Smooth muscle cell of the brain vasculature (primary cell): Measurements from ENCODE around the gene CERCAM.

ENCODE experiments used
- DNase-seq: peaks from one replicate; pipeline ENCODE4 v3.0.0-alpha.2; 2012; ENCODE audit warnings: low read depth, low spot score

Gene CERCAM

DNA sequence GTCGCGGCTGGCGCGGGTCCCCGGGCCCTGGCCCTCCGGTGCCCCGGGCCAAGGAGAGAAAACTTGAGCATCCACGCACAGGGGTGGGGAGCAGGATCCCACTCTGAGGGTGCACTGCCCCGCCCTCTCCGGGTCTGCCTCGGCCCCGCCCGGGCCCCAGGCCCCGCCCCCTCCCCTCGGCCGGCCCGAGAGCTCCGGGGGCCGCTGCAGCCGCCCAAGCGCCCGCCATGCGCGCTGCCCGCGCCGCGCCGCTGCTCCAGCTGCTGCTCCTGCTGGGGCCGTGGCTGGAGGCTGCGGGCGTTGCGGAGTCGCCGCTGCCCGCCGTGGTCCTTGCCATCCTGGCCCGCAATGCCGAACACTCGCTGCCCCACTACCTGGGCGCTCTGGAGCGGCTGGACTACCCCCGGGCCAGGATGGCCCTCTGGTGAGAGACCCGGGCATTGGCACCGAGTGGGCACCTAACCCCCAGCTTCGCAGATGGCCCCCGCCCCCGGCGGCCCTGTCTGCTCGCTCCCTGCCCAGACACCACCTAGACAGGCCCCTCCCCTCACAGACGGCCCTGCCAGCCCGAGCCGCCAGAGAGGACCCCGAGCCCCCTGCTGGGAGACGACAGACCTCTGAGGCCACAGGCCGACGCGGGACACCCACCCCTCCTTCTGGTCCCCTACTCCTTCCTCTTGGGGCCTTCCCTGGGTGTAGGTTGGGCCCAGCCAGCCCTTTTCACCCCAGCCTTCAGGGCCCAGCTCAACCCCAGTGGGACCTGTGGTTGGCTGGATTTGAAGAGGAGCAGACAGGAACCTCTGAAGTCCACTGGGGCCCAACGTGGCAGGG lies at the start of gene CERCAM:
CERCAM (plus strand) TSS at position 207 of the 831 bp plus-strand sequence; CDS start at position 228, 21 bp downstream.
- DNase-seq, result no peak

DNA sequence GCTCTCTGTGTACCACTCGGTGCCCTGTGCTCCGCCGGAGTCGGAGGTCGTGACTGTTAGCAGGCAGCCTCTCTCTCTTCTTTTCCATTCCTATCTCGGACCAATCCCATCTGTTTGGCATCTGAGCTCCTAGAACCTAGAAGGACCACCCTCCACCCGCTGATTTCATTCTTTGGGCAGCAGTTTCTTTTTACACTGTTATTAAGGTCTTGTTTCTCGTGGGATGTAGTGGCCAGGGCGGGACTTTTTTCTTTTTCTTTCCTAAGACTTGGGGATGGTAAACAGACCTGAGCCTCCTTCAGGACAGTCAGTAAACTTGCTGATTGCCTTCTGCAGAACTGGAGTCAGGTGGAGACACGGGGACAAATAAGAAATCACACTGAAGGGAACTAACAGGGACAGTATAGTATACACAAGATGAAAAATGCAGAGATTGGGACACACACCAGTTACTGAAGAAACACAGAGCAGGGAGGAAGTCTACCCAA lies 49.0 kb upstream of the CERCAM start:
- DNase-seq, result no peak

DNA sequence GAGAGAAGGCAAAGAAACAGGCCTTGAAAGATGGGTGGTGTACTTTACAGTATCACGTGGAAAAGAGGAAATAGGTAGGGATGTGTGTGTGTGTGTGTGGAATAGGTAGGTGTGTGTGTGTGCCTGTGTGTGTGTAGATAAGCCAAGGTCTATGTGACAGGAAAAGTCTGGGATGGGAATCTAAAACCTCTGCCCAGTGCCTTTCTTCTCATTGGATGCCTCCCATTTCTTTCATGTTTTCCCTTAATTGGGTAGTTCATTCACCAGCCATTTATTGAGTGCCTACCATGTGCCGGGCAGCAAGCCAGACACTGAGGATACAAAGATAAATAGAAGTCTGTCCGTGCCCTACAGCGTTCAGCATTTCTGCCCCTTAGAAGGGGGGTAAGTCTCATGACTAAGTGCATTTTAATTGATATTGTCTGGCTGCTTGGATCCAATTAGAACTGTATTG lies 48.4 kb upstream of the CERCAM start:
- DNase-seq, result no peak

DNA sequence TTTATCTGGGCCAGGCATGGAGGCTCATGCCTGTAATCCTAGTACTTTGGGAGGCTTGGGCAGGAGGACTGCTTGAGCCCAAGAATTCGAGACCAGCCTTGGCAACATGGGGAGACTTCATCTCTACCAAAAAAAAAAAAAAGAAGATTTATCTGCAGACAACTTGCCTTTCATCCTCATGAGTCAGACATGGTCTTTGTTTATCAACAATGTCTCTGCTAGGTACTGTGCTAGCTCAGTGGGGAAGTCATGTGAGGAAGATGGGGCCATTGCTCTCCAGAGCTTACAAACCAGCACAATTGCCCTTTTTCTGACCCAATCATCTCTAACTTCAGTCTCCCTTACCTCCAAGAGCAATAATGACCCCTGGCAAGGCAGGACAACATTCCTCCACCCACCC lies 47.9 kb upstream of the CERCAM start:
- no peak for DNase-seq

DNA sequence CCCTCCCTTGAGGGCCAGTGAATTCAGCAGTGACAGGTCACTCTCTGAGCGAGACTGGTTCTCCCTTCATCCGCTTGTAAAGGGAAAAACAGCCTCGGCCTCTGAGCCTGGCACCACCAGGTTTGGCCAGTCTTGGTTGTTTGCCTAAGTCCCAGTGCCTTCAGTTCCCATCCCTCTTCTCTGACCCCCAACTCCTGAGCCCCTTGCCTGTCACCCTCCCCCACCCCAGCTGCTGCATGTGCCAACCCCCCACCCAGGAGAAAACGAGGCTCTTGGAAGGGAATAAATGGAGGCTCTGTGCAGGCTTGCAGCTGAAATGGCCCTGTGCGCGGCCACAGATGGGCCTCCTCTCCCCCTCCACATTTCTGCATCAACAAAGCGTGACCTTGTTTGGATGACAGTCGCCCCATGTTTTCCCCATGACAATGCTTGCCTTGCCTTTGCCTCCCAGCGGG lies 46.4 kb upstream of the CERCAM start:
- DNase-seq, result no peak

- no peak for DNase-seq
Observed at GRCh38 chr9:128375865-128376264, 44.8 kb upstream of the CERCAM start.

DNA sequence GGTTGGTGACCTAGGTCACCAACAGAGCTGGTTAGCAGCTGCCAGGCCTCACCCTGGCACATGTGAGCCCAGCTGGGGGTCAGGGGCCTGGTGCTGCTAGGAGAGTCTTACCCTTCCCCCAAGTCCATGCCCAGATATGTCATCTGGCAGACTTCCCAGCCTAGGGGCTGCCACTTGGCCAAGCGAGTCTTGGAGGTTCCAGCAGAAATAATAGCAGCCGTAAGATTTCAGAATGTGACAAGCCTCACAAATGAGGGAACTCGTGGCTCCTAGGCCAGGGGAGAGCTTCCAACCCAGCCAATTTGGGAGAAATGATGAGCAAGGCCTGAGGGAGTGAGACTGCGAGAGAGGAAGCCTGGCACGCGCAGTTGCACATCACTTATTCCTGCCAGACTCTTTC lies 38.4 kb upstream of the CERCAM start:
- no peak for DNase-seq

DNA sequence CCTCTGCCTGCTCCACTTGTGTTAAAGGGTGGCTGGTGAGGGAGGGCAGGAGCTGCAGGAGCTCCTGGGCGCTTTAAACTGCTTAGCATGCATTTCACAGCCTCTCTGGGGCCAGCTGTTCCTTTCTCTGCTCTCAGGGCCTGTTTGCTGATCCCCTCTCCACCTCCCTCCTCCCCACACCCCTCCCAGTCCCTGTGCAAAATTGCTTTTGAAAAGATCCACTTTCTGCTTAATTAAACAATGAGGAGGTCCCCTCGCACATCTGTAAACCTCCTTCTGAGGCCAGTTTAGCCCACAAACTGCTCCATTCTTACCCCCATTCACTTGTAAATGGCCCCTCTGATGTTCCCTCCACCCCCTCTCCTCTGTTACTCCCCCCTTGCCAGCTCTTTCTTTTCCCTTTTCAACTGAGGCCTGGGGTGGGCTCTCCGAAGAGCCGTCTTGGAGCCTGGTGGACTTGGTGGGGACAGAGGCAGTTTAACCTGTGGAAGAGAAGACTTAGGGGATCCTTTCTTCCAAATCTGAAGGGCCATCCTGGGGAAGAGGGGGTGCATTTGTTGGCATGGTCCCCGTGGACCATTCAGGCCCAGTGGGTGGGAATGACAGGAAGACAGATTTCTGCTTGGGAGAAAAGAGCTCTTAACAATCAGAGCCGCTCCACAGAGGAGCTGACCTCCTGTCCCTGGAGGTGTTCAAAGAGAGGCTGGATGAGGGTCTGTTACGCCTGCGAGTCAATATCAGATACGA lies 37.5 kb upstream of the CERCAM start:
- DNase-seq, result no peak

- no peak for DNase-seq
Observed at GRCh38 chr9:128383791-128384190, 36.9 kb upstream of the CERCAM start.

DNA sequence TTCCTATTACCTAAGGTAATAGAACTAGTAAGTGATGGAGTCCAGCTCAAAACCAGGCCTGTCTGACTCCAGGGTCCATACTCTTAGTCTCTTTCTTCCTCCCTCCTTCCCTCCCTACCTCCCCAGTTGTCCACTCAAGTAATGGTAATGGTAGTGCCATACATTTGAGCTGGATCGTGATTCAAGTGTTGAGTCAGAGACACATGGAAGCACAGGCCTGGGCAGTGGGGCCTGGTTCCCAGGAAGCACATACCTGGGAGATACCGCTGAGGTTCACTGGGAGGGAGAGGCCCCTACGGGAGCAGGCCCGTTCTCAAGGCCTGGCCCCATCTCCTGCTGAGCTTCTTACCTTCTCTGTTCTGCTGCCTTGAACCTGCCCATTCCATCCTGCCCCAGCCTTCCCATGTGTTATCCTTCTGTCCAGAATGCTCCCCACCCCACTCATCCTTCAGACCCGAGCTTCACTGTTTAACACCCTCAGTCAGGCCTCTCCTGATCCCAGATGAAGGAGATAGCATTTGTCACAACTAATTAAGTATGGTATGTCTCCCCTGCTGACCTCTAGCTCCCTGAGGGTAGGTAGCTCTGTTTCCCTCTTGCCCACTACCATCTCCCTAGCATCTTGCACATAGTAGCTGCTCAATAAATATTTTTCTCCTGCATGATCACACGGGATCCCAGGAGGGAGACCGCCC lies 35.7 kb upstream of the CERCAM start:
- no peak for DNase-seq

- DNase-seq, result no peak
Observed at GRCh38 chr9:128385496-128386460, 34.9 kb upstream of the CERCAM start.

DNA sequence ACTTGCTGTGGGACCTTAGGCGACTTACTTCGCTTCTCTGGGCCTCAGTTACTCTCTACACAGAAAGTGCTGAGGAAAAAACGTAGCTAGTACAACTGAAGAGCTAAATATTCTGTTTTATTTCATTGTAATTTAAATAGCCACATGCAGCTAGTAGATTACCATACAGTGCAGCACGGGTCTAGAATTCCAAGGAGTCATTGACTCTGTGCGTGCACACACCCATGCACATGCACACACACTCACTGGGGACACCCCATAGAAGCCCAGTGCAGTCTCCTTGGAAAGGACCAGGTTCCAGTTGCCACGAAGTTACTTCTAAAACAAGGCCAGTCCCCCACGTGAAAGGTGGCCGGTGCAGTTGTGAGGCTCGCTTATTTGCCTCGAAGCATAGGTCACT lies 32.5 kb upstream of the CERCAM start:
- DNase-seq, result no peak

DNA sequence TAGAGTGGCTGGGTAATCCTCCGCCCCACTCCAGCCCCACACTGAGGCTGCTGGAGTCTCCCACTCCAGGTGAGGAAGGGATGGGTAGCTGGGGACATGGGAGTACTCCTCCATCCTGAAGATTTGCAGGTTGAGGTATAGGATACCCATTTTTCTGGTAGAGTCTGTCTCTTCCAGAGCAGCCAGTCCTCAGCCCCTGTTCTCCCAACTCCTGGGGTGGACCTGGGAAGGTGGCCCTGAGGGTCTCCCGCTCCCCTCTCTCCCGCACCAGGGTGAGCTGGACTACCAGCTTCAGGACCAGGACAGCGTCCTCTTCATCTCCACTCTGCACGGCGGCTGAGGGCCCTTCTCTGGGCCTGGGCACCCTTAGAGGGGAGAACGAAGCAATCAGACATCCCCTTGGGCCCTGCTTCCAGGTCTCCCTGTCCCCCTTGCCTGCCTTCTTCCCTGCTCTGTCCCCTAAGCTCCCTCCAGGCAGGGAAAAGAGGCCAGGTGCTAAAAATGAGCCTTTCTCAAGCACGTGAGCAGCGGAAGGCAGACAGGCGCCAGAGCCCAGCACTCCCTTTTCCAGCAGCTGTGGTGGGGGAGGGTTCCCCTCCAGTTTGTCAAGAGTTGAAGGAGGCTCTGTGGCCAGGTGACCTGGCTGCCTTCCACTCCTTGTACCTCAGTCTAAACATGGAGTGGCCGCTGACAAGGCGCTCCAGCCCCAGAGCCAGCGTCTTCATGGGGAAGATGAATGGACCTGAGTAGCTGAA lies 31.1 kb upstream of the CERCAM start:
- no peak for DNase-seq

DNA sequence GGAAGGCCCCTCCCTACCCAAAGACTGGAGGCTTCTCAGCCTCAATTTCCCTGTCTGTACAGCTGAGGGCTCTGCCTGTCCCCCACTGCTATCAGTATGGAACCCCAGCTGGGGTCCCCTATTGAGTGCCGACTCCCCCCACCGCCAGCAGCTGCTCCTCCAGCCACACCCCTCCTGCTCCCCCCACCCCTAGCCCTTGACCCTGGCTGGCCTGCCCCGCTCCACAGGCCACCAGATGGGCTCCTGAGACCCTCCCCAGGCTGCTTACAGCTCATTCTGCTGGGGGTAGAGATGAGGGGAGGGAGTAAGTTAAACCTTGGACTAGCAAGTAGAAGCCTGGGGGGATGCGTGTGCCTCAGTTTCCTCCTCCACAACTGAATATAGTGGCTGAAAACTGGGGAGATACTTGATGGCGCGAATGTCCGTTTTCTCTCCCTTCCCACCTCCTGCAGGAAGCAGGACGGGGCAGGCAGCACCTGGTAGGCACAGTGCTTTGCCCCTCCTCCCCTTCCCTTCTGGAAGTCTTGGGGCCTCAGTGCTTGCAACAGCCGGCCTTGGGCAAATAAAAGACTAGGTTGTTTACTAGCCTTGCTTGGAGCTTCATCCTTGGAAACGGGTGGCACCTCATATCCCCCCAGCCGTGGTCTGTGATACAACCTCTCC lies 30.4 kb upstream of the CERCAM start:
- no peak for DNase-seq

- DNase-seq, result no peak
Observed at GRCh38 chr9:128390813-128391711, 29.6 kb upstream of the CERCAM start.

GRCh38 chr9:128391956-128392301 lies 28.7 kb upstream of the CERCAM start:
- no peak for DNase-seq

- DNase-seq, result no peak
Observed at GRCh38 chr9:128392302-128393144, 28.1 kb upstream of the CERCAM start.
